Loucy (cell line): ENCODE results near the gene ISL1.
A peak's percentile ranks its signal among the peaks of the same experiment; 100 is the strongest.

Source experiments
- H2AFZ ChIP-seq: fragments of 200-600 bp; sonication (generic); 2 replicates; pipeline ENCODE4 v1.6.0; 2016; ENCODE audit warnings: antibody characterized with exemption, mild to moderate bottlenecking, low read length, moderate library complexity
- H3F3A ChIP-seq: fragments of 200-600 bp; 2 replicates; pipeline ENCODE4 v1.6.0; 2016; ENCODE audit warnings: antibody characterized with exemption, low read depth, mild to moderate bottlenecking
- H3K27me3 ChIP-seq: fragments of 200-600 bp; sonication (generic); 2 replicates; pipeline ENCODE4 v1.6.1; 2014; ENCODE audit warnings: low read length, mild to moderate bottlenecking; ENCODE audit not compliant: insufficient read depth, poor library complexity, severe bottlenecking
- H3K36me3 ChIP-seq: fragments of 200-600 bp; sonication (generic); 2 replicates; pipeline ENCODE4 v1.6.1; 2016; ENCODE audit warnings: low read length; ENCODE audit not compliant: insufficient read depth
- H3K4me1 ChIP-seq: fragments of 200-600 bp; sonication (generic); 2 replicates; pipeline ENCODE4 v1.5.1; 2014; ENCODE audit warnings: low read length, mild to moderate bottlenecking; ENCODE audit not compliant: insufficient read depth, poor library complexity, severe bottlenecking
- H3K4me2 ChIP-seq: fragments of 200-600 bp; sonication (generic); 2 replicates; pipeline ENCODE4 v1.6.0; 2014; ENCODE audit warnings: antibody characterized with exemption, low read length, low read depth, mild to moderate bottlenecking; ENCODE audit not compliant: poor library complexity, severe bottlenecking
- H3K4me3 ChIP-seq: fragments of 200-600 bp; sonication (generic); 2 replicates; pipeline ENCODE4 v1.5.1; 2014; ENCODE audit warnings: low read length, mild to moderate bottlenecking, mixed read lengths; ENCODE audit not compliant: poor library complexity, severe bottlenecking
- H3K79me2 ChIP-seq: fragments of 200-600 bp; sonication (generic); 2 replicates; pipeline ENCODE4 v1.6.1; 2014; ENCODE audit warnings: low read length; ENCODE audit not compliant: insufficient read depth
- H3K9ac ChIP-seq: fragments of 200-600 bp; sonication (generic); 2 replicates; pipeline ENCODE4 v1.6.0; 2014; ENCODE audit warnings: mild to moderate bottlenecking, low read depth, low read length, moderate library complexity; ENCODE audit not compliant: poor library complexity, severe bottlenecking
- H3K9me2 ChIP-seq: fragments of 200-600 bp; sonication (generic); replicated peaks from 2 replicates; pipeline ENCODE4 v1.6.1; 2016; ENCODE audit warnings: low read depth, low read length, mixed read lengths
- H3K9me3 ChIP-seq: fragments of 200-600 bp; sonication (generic); 2 replicates; pipeline ENCODE4 v1.6.1; 2014; ENCODE audit warnings: mild to moderate bottlenecking, antibody characterized with exemption, low read length, low read depth; ENCODE audit not compliant: insufficient read depth
- H4K20me1 ChIP-seq: fragments of 200-600 bp; sonication (generic); 2 replicates; pipeline ENCODE4 v1.6.0; 2014; ENCODE audit warnings: antibody characterized with exemption, low read length, mild to moderate bottlenecking; ENCODE audit not compliant: insufficient read depth, poor library complexity, severe bottlenecking
- CTCF ChIP-seq: fragments of 200-600 bp; sonication (generic); conservative IDR thresholded peaks from 2 replicates; pipeline ENCODE4 v1.5.1; 2014; ENCODE audit warnings: mild to moderate bottlenecking, antibody characterized with exemption, low read length
- EZH2phosphoT487 ChIP-seq: fragments of 200-600 bp; IDR thresholded peaks from 2 replicates; pipeline ENCODE4 v1.6.1; 2018; ENCODE audit warnings: antibody characterized with exemption, mild to moderate bottlenecking, moderate library complexity, borderline replicate concordance

Gene ISL1

GRCh38 chr5:51411921-51412325 lies 28.7 kb downstream of the ISL1 start:
- no peaks in the 10 kb centered on the region for H3K27me3 ChIP-seq
- no peaks in the 10 kb centered on the region for H3K4me1 ChIP-seq
- no peaks in the 10 kb centered on the region for H3K9me3 ChIP-seq
- no peaks in the 10 kb centered on the region for H3F3A ChIP-seq
- H3K9ac ChIP-seq: no peak overlapping the region
- H3K36me3 ChIP-seq: no peaks in the 10 kb centered on the region
- no peaks in the 10 kb centered on the region for H4K20me1 ChIP-seq
- no peaks in the 10 kb centered on the region for H3K9me2 ChIP-seq
- no peak overlapping the region for H2AFZ ChIP-seq
- H3K4me3 ChIP-seq: no peak overlapping the region
- H3K4me2 ChIP-seq: no peak overlapping the region
- no peaks in the 10 kb centered on the region for H3K79me2 ChIP-seq
- no peak for TF ChIP-seq CTCF
- no peak for TF ChIP-seq EZH2phosphoT487

GRCh38 chr5:51414516-51414915 lies 31.3 kb downstream of the ISL1 start:
- H3K36me3 ChIP-seq: no peaks in the 10 kb centered on the region
- TF ChIP-seq EZH2phosphoT487 (no peak), CTCF (no peak)
- no peak overlapping the region for H3K4me3 ChIP-seq
- H3K4me2 ChIP-seq: no peak overlapping the region
- no peaks in the 10 kb centered on the region for H3K79me2 ChIP-seq
- no peaks in the 10 kb centered on the region for H4K20me1 ChIP-seq
- no peaks in the 10 kb centered on the region for H3K9me3 ChIP-seq
- H3K9ac ChIP-seq: no peak overlapping the region
- H3K27me3 ChIP-seq: no peaks in the 10 kb centered on the region
- no peaks in the 10 kb centered on the region for H3K4me1 ChIP-seq
- no peak overlapping the region for H2AFZ ChIP-seq
- H3F3A ChIP-seq: no peaks in the 10 kb centered on the region
- no peaks in the 10 kb centered on the region for H3K9me2 ChIP-seq

- no peaks in the 10 kb centered on the region for H3F3A ChIP-seq
- H3K4me2 ChIP-seq: no peak overlapping the region
- no peaks in the 10 kb centered on the region for H3K9me2 ChIP-seq
- H3K9ac ChIP-seq: no peak overlapping the region
- no peak overlapping the region for H2AFZ ChIP-seq
- no peaks in the 10 kb centered on the region for H3K27me3 ChIP-seq
- H3K36me3 ChIP-seq: no peaks in the 10 kb centered on the region
- peak; percentile 45 for TF ChIP-seq CTCF
- no peak for TF ChIP-seq EZH2phosphoT487
- H4K20me1 ChIP-seq: no peaks in the 10 kb centered on the region
- no peaks in the 10 kb centered on the region for H3K9me3 ChIP-seq
- no peak overlapping the region for H3K4me3 ChIP-seq
- H3K4me1 ChIP-seq: no peaks in the 10 kb centered on the region
- no peaks in the 10 kb centered on the region for H3K79me2 ChIP-seq
These were observed 32.9 kb downstream of the ISL1 start for GRCh38 chr5:51416149-51416548.
